Breast epithelium (tissue), 3 donors: ENCODE data around the gene IQCH.

Experiments used
- CTCF ChIP-seq, 3 donors: fragments of 450-650 bp; IDR thresholded peaks; one replicate each; pipeline ENCODE4 v1.5.1; 2016 to 2017; ENCODE audit warnings: antibody characterized with exemption in 3 of 3, mild to moderate bottlenecking in 3 of 3, moderate library complexity in 3 of 3
- POLR2A ChIP-seq: fragments of 450-650 bp; IDR thresholded peaks from one replicate; pipeline ENCODE4 v1.6.1; 2016; ENCODE audit warnings: antibody characterized with exemption, mild to moderate bottlenecking, moderate library complexity
- POLR2AphosphoS5 ChIP-seq, 3 donors: sonication (generic); formaldehyde crosslinking; IDR thresholded peaks; one replicate each; pipeline ENCODE4 v1.6.1; 2017; ENCODE audit warnings: antibody characterized with exemption in 3 of 3

- TF ChIP-seq CTCF (IDR thresholded peaks at IDR 0.05) = no peak
- no peak for TF ChIP-seq POLR2A
- no peak for TF ChIP-seq POLR2AphosphoS5 (IDR thresholded peaks at IDR 0.05)
These were observed 115.8 kb downstream of the IQCH start for GRCh38 chr15:67370206-67370954.
